Activated T-cell treated with anti-CD3 and anti-CD28 coated beads, Interleukin-2, amount 50 U/mL, for 72 hours (primary cell): ENCODE data around the gene METTL9. TPM values are rescaled to one million over a fixed set of nuclear protein-coding genes. Genes with fewer than 3 reads are reported as not detected.
"Not testable (repeated sequence)": the region's sequence is repeated elsewhere in the genome, so short reads cannot be mapped to it uniquely, and the experiment has no call there.

Source experiments
- ATAC-seq, 2 donors: fragments of 150-1000 bp; cut with Tn5 transposase; replicated peaks in 1 of 2; 2 replicates each; pipeline ENCODE4 v1.10.0; 2021; ENCODE audit warnings: moderate library complexity in 2 of 2, mild to moderate bottlenecking in 1 of 2
- DNase-seq, 2 donors: peaks; one replicate each; pipeline ENCODE4 v3.0.0; 2021 to 2022; ENCODE audit warnings: mixed read lengths in 1 of 2
- H3K27ac Mint-ChIP-seq: one replicate; pipeline ENCODE4 v1.8.0; 2022; ENCODE audit warnings: mild to moderate bottlenecking, moderate library complexity, mixed read lengths
- H3K27me3 Mint-ChIP-seq: one replicate; pipeline ENCODE4 v1.8.0; 2022; ENCODE audit warnings: low read depth, mixed read lengths
- H3K36me3 Mint-ChIP-seq, 2 donors: one replicate each; pipeline ENCODE4 v1.8.0; 2022; ENCODE audit warnings: mixed read lengths in 2 of 2, mild to moderate bottlenecking in 1 of 2; ENCODE audit not compliant: insufficient read depth in 2 of 2
- H3K4me1 Mint-ChIP-seq: one replicate; pipeline ENCODE4 v1.8.0; 2022; ENCODE audit warnings: low read depth, mixed read lengths
- H3K4me3 Mint-ChIP-seq, 2 donors: one replicate each; pipeline ENCODE4 v1.8.0; 2022; ENCODE audit warnings: mild to moderate bottlenecking in 2 of 2, mixed read lengths in 2 of 2, moderate library complexity in 2 of 2
- H3K9me3 Mint-ChIP-seq, 2 donors: one replicate each; pipeline ENCODE4 v1.8.0; 2022; ENCODE audit warnings: mixed read lengths in 2 of 2
- total RNA-seq, 2 donors: library from RNA; stranded (reverse); gene quantifications; one replicate each; pipeline ENCODE4 v1.2.3, GENCODE V29; 2022

Gene METTL9
- total RNA-seq, 2 donors from 2014 or later, result 112 to 125 TPM

DNA sequence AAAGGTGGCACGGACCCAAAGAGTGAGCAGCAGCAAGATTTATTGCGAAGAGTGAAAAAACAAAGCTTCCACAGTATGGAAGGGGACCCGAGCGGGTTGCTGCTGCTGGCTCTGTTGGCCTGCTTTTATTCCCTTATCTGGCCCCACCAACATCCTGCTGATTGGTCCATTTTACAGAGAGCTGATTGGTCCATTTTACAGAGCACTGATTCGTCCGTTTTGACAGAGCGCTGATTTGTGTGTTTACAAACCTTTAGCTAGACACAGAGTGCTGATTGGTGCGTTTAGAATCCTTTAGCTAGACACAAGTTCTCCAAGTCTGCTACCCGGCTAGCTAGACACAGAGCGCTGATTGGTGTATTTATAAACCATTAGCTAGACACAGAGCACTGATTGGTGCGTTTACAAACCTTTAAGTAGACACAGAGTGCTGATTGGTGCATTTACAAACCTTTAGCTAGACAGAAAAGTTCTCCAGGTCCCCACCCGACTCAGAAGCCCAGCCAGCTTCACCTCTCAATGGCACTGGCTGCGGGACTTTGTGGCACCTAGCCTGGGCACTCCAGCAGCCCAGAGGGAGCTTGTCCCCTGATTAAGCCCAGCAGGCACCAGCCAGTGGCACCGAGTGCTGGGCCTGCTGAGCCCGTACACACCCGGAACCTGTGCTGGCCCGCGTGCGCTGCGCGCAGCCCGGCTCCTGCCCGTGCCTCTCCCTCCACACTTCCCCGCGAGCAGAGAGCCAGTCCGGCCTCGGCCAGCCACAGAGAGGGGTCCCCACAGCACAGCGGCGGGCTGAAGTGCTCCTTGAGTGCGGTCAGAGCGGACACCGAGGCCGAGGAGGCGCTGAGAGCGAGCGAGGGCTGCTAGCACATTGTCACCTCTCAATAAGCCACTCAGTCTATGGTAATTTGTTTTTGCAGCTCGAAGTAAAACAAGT lies 37.9 kb downstream of the METTL9 start:
- DNase-seq (no peak), ATAC-seq (no peak)
- no peaks in the 10 kb centered on the region for H3K9me3 Mint-ChIP-seq
- no peak overlapping the region for H3K27ac Mint-ChIP-seq
- H3K4me1 Mint-ChIP-seq, result peaks cover 27% of the 10 kb centered on the region
- no peaks in the 10 kb centered on the region for H3K27me3 Mint-ChIP-seq
- H3K36me3 Mint-ChIP-seq, result no peaks in the 10 kb centered on the region
- H3K4me3 Mint-ChIP-seq, result no peak overlapping the region

DNA sequence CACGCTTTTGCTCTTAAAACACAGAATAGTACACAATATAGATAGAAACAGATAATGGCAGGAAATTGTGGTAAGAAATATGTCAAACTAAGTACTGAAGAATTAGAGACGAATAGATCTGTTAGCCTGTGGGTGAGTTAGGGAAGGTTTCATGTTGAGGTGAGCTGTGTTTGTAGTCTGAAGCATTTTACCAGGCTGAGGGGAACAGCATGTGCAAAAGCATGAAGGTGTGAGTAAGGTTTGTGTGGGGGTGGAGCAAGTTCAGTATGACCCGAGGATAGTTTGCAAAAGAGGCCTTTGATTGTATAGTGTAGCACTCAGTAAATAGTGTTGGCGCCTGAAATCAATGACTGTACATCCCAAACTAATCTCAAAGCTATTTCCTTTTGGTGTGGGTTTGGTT lies 39.2 kb downstream of the METTL9 start:
- no peaks in the 10 kb centered on the region for H3K27me3 Mint-ChIP-seq
- H3K27ac Mint-ChIP-seq, result peak overlapping the region; percentile 10
- H3K9me3 Mint-ChIP-seq, result no peaks in the 10 kb centered on the region

DNA sequence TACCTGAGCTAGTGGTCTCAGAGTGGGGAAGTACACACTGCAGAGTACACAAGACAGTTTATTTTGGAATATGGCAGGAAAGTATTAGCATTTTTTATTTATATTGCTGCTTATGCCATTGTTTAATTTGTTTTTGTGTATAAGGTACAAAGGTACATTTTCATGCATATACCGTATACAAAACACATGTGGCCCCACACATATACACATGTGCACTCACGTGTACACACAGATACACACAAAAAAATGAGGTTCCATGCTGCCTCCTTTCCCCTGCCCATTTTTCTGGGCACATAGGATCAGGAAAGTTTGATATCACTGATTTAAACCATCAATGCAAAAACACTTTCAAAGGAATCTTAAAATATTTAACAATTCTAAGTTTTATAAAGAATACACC lies 40.1 kb downstream of the METTL9 start:
- no peak overlapping the region for H3K4me3 Mint-ChIP-seq
- H3K27ac Mint-ChIP-seq, result no peak overlapping the region
- ATAC-seq (no peak), DNase-seq (no peak)
- peaks cover 32% of the 10 kb centered on the region for H3K4me1 Mint-ChIP-seq
- H3K9me3 Mint-ChIP-seq, result no peaks in the 10 kb centered on the region
- no peaks in the 10 kb centered on the region for H3K36me3 Mint-ChIP-seq
- no peaks in the 10 kb centered on the region for H3K27me3 Mint-ChIP-seq

More for the DNA sequence above, 39.2 kb downstream of the METTL9 start:
- DNase-seq (peak; percentile 27 to 32), ATAC-seq (peak; percentile 88 to 91)
- Mint-ChIP-seq H3K4me1 (peaks cover 25% of the 10 kb centered on the region), H3K36me3 (no peaks in the 10 kb centered on the region), H3K4me3 (peak overlapping the region in 1 of 2 donors; percentile 3)

DNA sequence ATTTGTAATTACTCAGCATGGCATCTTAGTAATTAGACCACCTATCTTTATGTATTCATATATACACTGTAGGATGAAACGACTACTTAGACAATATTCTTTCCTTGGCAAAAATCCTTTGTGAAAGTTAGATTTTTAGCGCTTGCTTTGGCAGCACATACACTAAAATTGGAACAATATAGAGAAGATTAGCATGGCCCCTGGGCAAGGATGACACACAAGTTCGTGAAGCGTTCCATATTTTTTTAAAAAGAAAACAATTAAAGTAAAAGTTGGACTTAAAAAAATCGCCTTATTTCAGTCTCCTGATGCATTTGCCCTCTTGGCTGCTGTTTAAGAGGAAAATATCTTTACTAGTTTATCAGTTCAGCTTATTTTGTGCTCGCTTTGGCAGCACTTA lies 42.5 kb downstream of the METTL9 start:
- H3K4me1 Mint-ChIP-seq, result peaks cover 56% of the 10 kb centered on the region
- no peaks in the 10 kb centered on the region for H3K27me3 Mint-ChIP-seq
- no peaks in the 10 kb centered on the region for H3K36me3 Mint-ChIP-seq
- H3K9me3 Mint-ChIP-seq, result no peaks in the 10 kb centered on the region
- no peak for DNase-seq
- no peak overlapping the region for H3K4me3 Mint-ChIP-seq
- H3K27ac Mint-ChIP-seq, result no peak overlapping the region
- ATAC-seq, result no peak

DNA sequence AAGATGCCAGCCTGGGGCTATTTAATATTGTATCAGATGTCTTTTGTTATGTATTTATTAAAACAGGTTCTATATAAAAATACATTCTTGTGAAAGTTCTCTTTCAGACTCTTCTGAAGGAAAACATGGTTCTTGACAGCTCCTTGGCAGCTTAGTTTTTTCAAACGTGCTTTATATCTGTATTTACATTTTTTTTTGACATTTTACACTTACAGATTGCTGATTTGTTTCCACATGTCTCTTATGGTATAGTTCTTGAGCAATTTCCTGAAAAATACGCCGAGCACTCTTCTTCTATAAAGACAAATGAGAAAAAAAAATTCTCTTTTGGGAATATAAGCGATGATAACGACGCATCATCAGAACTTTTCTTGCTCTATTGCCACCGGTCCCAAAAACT lies 43.5 kb downstream of the METTL9 start:
- Mint-ChIP-seq H3K4me3 (no peak overlapping the region), H3K27me3 (no peaks in the 10 kb centered on the region), H3K36me3 (peaks cover 2% of the 10 kb centered on the region in 2 donors), H3K9me3 (no peaks in the 10 kb centered on the region), H3K27ac (peak overlapping the region; percentile 18), H3K4me1 (peaks cover 62% of the 10 kb centered on the region)
- ATAC-seq (no peak), DNase-seq (no peak)

DNA sequence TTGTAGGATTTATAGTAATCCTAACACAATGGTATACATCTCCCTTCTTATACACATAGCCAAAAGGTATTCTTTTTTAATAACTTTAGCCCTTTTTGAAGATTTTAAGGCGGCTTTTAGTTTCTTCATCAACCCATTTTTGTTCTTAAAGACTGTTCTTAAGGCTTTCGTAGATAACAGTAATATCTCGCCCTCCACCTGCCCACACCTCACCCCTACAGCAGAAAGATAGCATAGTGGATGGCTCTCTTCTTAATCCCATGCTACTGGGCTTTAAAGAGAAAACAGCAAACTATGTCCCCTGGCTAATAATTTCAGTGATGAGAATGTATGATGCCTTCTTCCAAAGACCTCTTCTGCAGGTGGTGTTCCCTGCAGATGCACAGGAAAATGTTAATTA lies 44.4 kb downstream of the METTL9 start:
- H3K27me3 Mint-ChIP-seq, result no peaks in the 10 kb centered on the region
- ATAC-seq (no peak), DNase-seq (no peak)
- peak overlapping the region; percentile 30 for H3K27ac Mint-ChIP-seq
- no peaks in the 10 kb centered on the region for H3K9me3 Mint-ChIP-seq
- H3K4me3 Mint-ChIP-seq, result peak overlapping the region in 1 of 2 donors; percentile 95
- H3K4me1 Mint-ChIP-seq, result peaks cover 62% of the 10 kb centered on the region
- peaks cover 2% of the 10 kb centered on the region in 2 donors for H3K36me3 Mint-ChIP-seq

DNA sequence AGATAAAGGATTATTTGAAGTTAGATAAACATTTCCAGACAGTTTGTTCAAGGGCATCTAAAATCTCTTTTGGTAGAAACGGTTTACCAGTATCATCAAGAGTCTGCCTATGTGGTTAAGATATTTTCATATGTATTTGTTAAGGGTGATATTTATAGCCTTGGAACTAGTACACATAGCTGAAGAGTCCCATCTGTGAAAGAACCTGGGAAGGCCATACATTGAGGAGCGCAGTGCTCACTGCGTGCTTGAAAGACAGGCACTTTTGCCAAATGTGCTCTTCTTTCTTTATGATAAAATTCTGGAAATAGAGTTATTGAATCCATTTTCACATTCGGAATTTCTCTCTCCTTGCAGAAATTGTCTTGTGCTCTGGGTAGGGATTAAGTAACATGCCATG lies 45.3 kb downstream of the METTL9 start:
- peak overlapping the region; percentile 96 for H3K27ac Mint-ChIP-seq
- peaks cover 2% of the 10 kb centered on the region in 2 donors for H3K36me3 Mint-ChIP-seq
- no peaks in the 10 kb centered on the region for H3K27me3 Mint-ChIP-seq
- ATAC-seq (no peak), DNase-seq (no peak)
- H3K4me1 Mint-ChIP-seq, result peaks cover 59% of the 10 kb centered on the region
- H3K4me3 Mint-ChIP-seq, result peak overlapping the region; percentile 70 to 95
- H3K9me3 Mint-ChIP-seq, result no peaks in the 10 kb centered on the region

DNA sequence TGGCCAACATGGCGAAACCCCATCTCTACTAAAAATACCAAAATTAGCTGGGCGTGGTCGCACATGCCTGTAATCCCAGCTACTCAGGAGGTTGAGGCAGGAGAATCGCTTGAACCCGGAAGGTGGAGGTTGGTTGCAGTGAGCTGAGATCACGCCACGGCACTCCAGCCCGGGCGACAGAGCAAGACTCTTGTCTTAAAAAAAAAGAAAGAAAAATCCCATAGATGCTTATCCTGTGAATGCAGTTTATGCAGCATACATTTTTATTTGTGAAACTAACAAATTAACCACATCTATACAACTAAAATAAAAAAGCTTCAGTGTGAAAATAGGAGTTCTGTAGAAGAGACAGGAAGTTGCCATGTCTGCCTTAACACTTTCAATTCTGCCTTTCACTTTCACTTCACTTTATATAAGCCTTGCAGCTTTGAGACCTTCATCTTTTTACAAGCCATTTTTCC lies 45.9 kb downstream of the METTL9 start:
- Mint-ChIP-seq H3K27ac (peak overlapping the region; percentile 96), H3K4me1 (peaks cover 65% of the 10 kb centered on the region), H3K36me3 (peaks cover 2% of the 10 kb centered on the region in 2 donors), H3K27me3 (no peaks in the 10 kb centered on the region), H3K4me3 (peak overlapping the region; percentile 70 to 95), H3K9me3 (no peaks in the 10 kb centered on the region)
- DNase-seq, result peak in 1 of 2 donors; percentile 31
- ATAC-seq, result peak; percentile 33 to 42

DNA sequence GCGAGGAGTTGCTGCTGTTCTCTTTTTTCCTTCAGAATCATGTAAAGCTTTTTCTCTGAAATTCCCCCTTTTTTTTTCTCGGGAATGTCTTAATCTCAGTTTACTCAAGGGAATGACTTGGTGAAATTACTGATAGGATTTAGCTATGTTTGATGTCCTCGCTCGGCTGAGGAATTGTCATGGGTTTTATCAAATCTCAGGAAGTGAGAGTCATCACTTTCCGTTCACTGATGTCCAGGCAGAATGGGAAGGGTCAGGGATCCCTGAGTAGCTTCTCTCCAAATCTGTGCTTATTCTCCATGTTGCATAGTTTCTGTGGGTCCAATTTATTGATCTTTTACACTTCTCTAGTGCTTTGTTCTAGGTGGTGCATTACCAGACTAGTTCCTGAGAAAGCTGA lies 46.7 kb downstream of the METTL9 start:
- Mint-ChIP-seq H3K4me3 (peak overlapping the region; percentile 70 to 95), H3K27ac (peak overlapping the region; percentile 96), H3K9me3 (no peaks in the 10 kb centered on the region), H3K4me1 (peaks cover 59% of the 10 kb centered on the region), H3K27me3 (no peaks in the 10 kb centered on the region), H3K36me3 (peaks cover 2% of the 10 kb centered on the region in 2 donors)
- ATAC-seq, result no peak
- DNase-seq, result no peak

DNA sequence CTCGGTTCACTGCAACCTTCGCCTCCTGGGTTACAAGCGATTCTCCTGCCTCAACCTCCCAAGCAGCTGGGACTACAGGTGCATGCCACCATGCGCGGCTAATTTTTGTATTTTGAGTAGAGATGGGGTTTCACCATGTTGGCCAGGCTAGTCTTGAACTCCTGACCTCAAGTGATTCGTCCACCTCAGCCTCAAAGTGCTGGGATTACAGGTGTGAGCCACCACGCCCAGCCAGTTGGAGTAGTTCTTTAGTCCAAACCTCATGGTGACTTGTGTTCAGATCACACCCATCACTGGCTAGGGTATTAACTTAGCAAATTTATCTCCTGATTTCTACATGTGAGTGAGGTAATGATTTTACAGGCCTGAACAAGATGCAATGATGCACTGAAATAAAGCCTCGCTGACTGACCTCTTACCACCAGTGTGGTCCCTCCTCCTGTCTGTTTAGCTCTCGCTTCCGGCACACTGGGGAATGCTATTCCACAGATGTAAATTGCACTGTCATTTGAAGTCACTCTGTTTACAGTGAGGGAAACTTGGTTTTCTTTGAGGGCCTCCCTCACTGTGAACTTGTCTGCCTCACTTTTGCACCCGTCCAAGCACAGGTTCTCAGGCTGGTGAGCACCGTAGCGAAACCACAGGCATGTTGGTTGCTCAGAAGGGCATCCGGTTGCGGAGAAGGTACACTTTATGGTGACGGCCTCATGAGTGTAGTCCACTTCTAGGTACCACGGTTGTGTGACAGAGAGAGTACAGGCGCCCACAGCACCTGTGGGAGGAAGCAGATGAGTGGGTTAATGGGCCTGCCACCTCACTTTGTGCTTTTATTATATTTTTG lies 47.6 kb downstream of the METTL9 start:
- Mint-ChIP-seq H3K4me3 (peak overlapping the region; percentile 70 to 95), H3K9me3 (no peaks in the 10 kb centered on the region), H3K27ac (peak overlapping the region; percentile 35), H3K4me1 (peaks cover 59% of the 10 kb centered on the region), H3K27me3 (no peaks in the 10 kb centered on the region), H3K36me3 (peaks cover 2% of the 10 kb centered on the region in 2 donors)
- ATAC-seq (peak; percentile 96), DNase-seq (peak; percentile 82 to 88)

DNA sequence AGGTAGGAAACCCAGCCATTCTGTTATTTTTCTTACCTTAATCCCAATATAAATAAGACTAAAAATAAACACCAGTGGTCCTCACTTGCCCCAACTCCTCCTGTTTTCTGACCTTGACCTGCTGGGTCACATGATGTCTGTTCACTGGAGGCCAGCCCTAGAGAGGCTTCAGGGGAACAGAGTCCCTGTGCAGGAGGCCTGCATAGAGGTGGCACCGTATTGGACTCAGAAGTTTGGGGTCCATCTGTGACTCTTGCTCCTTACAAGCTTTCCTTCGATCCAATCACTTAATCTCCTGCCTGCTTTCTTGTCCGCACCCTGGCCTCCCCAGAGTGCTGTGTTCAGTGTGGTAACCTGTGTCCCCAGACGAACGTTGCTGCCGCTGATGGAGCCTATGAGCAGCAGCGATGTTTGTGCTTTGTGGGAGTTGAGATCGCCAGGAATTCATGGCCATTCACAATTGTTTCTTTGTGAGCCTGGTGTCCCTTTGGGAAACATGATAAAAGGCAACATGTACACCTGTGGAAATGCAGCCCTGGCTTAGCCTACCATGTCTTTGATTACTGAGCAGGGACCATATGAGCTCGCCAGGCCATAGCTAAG lies 48.3 kb downstream of the METTL9 start:
- Mint-ChIP-seq H3K4me1 (peaks cover 59% of the 10 kb centered on the region), H3K4me3 (peak overlapping the region; percentile 18 to 42), H3K9me3 (no peaks in the 10 kb centered on the region), H3K27me3 (no peaks in the 10 kb centered on the region), H3K36me3 (peaks cover 2% of the 10 kb centered on the region in 2 donors), H3K27ac (peak overlapping the region; percentile 41)
- peak; percentile 14 for ATAC-seq
- no peak for DNase-seq

DNA sequence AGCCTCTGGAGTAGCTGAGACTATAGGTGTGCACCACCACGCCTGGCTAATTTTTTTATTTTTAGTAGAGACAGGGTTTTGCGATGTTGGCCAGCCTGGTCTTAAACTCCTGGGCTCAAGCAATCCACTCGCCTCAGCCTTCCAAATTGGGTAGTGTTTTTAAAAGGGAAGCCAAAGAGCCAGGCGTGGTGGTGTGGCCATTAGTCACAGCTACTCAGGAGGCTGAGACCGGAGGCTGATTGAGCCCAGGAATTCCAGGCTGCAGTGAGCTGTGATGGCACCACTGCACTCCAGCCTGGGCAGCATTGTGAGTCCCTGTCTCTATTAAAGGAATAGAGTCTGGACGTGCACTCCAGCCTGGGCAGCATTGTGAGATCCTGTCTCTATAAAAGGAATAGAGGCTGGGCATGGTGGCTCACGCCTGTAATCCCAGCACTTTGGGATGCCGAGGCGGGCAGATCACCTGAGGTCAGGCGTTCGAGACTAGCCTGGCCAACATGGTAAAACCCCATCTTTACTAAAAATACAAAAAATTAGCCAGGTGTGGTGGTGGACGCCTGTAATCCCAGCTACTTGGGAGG lies 50.5 kb downstream of the METTL9 start:
- not testable (repeated sequence) for H3K4me3 Mint-ChIP-seq, H3K27me3 Mint-ChIP-seq, H3K36me3 Mint-ChIP-seq, ATAC-seq, H3K9me3 Mint-ChIP-seq, DNase-seq, H3K27ac Mint-ChIP-seq
- peaks cover 59% of the 10 kb centered on the region for H3K4me1 Mint-ChIP-seq
